H1 (cell line): ENCODE results near the gene MAMSTR. TPM values are rescaled to one million over a fixed set of nuclear protein-coding genes. Genes with fewer than 3 reads are reported as not detected.

ENCODE experiments used
- CHD7 ChIP-seq: fragments of 300-600 bp; sonication (generic); IDR thresholded peaks from 2 replicates; pipeline ENCODE4 v1.7.1; 2012; ENCODE audit warnings: low read length, moderate library complexity, mild to moderate bottlenecking, inconsistent platforms; ENCODE audit not compliant: insufficient replicate concordance
- CREB1 ChIP-seq: IDR thresholded peaks from 2 replicates; pipeline ENCODE4 v1.6.1; 2012; ENCODE audit warnings: inconsistent platforms
- EP300 ChIP-seq, 2 experiments: IDR thresholded peaks; 1 replicate in 1 of 2; 2 replicates in 1 of 2; pipeline ENCODE4 v1.6.1; 2011 to 2012; ENCODE audit warnings: low read depth in 2 of 2, low read length in 2 of 2, mild to moderate bottlenecking in 2 of 2, borderline replicate concordance in 1 of 2, inconsistent platforms in 1 of 2, moderate library complexity in 1 of 2
- KDM1A ChIP-seq: fragments of 200-600, 300-600 bp; sonication (generic); IDR thresholded peaks from 2 replicates; pipeline ENCODE4 v1.7.1; 2016; ENCODE audit warnings: mild to moderate bottlenecking, low read length, borderline replicate concordance
- KDM5A ChIP-seq: fragments of 200-600 bp; IDR thresholded peaks from 2 replicates; pipeline ENCODE4 v1.7.1; 2012; ENCODE audit warnings: mild to moderate bottlenecking, low read length, inconsistent platforms, mixed read lengths
- SP1 ChIP-seq: IDR thresholded peaks from 2 replicates; pipeline ENCODE4 v1.6.1; 2011; ENCODE audit warnings: low read depth, low read length
- SP2 ChIP-seq: IDR thresholded peaks from 2 replicates; pipeline ENCODE4 v1.6.1; 2012; ENCODE audit warnings: mild to moderate bottlenecking, low read length, inconsistent platforms
- polyA plus RNA-seq, 7 experiments: library from polyadenylated mRNA; depleted of rRNA in 3 of 7; stranded (reverse) in 5 of 7; unstranded in 2 of 7; fragments of >200 nt in 5 of 7; fragments of 200-250 nt in 2 of 7; gene quantifications; 1 replicate in 5 of 7; 2 replicates in 1 of 7; 4 replicates in 1 of 7; pipeline versions ENCODE4 v1.2.1 to v1.2.3, GENCODE V29; 2011 to 2013; ENCODE audit warnings: missing spikeins in 2 of 7, mixed read lengths in 2 of 7
- total RNA-seq: library from RNA; stranded (reverse); fragmentation: NEBNext Ultra II Directional; extraction: Animal tissue kit (Norgen Biotek cat#: 25700); gene quantifications from 2 replicates; pipeline ENCODE4 v1.2.1, GENCODE V29; 2021
- TF ChIP-seq, protein P1 (sequence below): IDR thresholded peaks from 2 replicates; pipeline ENCODE4 v1.6.1; 2012; ENCODE audit warnings: inconsistent platforms
- TF ChIP-seq, protein P2 (sequence below), 3 experiments: IDR thresholded peaks; 1 replicate in 2 of 3; 2 replicates in 1 of 3; pipeline versions ENCODE4 v1.5.1 to v1.6.1; 2011; ENCODE audit warnings: low read length in 3 of 3, mild to moderate bottlenecking in 3 of 3, inconsistent platforms in 2 of 3, low read depth in 1 of 3, moderate library complexity in 1 of 3; ENCODE audit not compliant: insufficient read depth in 1 of 3; ENCODE audit errors: control extremely low read depth in 1 of 3

Gene MAMSTR
- total and polyA plus RNA-seq, 2 of the 8 experiments (the other 6 are each of a cell fraction or from before 2014, with no cell fraction given): 2.0 to 2.3 TPM

DNA sequence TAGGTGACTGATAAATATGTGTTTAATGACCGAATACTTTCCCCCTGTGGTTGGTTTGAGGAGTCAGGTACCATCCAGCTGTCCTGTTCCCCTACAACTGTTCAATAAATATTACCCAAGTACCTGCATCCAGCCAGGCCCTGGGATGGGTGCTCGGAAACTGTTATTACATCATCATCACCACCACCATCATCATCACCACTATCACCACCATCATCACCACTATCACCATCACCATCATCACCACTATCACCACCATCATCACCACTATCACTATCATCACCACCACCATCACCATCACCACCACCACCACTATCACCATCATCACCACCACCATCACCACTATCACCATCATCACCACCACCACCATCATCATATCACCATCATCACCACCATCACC lies 50.8 kb downstream of the MAMSTR start (continued):
- TF ChIP-seq CHD7: no peak
- no peak for TF ChIP-seq CREB1
- TF ChIP-seq SP1: no peak
- TF ChIP-seq, protein P1, sequence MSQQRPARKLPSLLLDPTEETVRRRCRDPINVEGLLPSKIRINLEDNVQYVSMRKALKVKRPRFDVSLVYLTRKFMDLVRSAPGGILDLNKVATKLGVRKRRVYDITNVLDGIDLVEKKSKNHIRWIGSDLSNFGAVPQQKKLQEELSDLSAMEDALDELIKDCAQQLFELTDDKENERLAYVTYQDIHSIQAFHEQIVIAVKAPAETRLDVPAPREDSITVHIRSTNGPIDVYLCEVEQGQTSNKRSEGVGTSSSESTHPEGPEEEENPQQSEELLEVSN: no peak
- TF ChIP-seq SP2: no peak
- TF ChIP-seq, protein P2, sequence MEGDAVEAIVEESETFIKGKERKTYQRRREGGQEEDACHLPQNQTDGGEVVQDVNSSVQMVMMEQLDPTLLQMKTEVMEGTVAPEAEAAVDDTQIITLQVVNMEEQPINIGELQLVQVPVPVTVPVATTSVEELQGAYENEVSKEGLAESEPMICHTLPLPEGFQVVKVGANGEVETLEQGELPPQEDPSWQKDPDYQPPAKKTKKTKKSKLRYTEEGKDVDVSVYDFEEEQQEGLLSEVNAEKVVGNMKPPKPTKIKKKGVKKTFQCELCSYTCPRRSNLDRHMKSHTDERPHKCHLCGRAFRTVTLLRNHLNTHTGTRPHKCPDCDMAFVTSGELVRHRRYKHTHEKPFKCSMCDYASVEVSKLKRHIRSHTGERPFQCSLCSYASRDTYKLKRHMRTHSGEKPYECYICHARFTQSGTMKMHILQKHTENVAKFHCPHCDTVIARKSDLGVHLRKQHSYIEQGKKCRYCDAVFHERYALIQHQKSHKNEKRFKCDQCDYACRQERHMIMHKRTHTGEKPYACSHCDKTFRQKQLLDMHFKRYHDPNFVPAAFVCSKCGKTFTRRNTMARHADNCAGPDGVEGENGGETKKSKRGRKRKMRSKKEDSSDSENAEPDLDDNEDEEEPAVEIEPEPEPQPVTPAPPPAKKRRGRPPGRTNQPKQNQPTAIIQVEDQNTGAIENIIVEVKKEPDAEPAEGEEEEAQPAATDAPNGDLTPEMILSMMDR (IDR thresholded peaks at IDR 0.05; ENCODE audit: control extremely low read depth in 1 of 3, insufficient read depth in 1 of 3, low read depth in 1 of 3, low read length in 3 of 3): no peak
- no peak for TF ChIP-seq KDM1A
- TF ChIP-seq EP300 (IDR thresholded peaks at IDR 0.05; ENCODE audit: borderline replicate concordance in 1 of 2, low read depth in 2 of 2, low read length in 2 of 2): no peak
- TF ChIP-seq KDM5A: no peak
